Activated CD4-positive, CD25-positive, alpha-beta regulatory T cell treated with anti-CD3 and anti-CD28 coated beads, Interleukin-2, amount 50 U/mL, for 16 hours (primary cell): Measurements from ENCODE around the gene ZIM2.
"Not testable (repeated sequence)": the region's sequence is repeated elsewhere in the genome, so short reads cannot be mapped to it uniquely, and the experiment has no call there.

Experiments used
- DNase-seq: peaks from one replicate; pipeline ENCODE4 v3.0.0-alpha.2; 2020; ENCODE audit warnings: low read depth, low spot score

Gene ZIM2

DNA sequence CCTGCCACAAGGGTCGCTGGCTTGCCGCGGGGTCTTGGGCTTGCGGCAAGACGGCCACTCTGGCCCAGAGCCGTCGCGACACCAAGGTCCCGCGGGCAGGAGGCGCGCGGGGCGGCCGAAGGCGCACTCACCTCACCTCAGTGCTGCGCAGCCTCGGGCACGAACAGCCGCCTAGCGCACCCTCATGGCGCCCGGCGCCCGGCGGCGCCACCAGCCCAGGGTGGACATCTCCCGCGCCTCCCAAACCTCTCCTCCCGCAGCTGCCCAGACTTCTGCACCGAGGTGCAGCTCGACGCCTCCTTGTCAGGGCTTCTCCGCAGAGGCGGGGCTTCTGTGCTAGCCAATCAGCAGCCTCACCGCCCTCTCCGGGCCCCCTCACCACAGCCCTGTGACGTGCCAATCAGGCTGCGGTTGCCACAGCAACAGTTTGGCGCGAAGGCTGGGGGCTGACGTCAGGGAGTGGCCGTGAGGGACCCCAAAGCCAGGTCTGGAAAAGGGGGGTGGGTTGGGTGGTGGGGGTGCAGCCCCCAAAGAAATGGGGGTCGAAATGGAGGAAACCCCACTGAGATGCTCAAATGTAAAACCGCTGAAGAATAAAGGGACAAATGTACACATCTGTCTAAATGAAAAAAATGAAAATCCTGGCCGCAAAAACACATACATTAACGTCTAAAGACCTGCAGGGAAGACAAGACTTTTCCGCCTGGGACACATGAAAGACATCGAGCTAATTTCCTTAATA, at the start of gene ZIM2, which contains the start of gene PEG3:
Gene ZIM2 (minus strand): TSS at position 276 of the 742 bp plus-strand sequence. CDS start 16,449 bp downstream, outside the sequence.
Gene PEG3 (minus strand): TSS at position 276 of the 742 bp plus-strand sequence. CDS start 16,071 bp downstream, outside the sequence.
- no peak for DNase-seq

DNA sequence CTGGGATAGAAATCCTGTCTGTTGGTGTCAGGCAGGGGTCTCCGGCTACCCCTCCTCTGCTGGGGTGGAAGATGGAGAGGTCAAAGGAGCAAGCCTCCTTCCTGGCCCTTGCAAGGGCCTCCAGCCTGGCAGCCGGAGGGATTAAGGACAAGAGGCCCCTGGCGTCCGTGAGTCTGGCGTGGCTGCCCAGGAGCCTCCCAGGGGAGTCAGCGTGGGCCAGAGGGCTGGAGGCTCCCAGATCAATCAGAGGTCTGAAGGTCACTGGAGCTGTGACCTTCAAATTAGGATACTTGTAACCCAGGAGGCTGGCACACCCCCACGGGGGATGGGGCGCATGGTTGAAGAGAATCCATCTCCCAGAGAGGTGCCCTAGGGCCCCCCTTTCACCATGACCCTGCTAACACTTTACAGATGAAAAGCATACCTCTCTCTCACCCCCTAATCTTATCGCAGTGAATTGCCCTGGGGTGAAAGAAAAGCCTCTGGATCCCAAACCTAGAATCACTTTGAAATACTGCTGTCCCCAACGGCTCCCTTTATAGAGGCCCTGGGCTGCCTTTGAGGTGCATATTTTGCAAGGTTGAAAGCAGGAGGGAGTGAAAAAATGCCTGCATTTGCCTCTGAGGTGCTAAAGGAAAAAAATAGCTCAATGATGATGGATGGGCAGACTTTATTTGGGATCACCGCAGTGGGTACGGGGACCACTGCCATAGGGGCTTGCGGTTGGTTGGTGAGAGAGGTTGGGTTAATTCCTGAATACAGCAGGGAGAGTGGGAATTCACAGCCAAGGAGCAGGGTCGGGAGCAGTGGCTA, 44.9 kb upstream of the ZIM2 start:
- DNase-seq, result no peak

DNA sequence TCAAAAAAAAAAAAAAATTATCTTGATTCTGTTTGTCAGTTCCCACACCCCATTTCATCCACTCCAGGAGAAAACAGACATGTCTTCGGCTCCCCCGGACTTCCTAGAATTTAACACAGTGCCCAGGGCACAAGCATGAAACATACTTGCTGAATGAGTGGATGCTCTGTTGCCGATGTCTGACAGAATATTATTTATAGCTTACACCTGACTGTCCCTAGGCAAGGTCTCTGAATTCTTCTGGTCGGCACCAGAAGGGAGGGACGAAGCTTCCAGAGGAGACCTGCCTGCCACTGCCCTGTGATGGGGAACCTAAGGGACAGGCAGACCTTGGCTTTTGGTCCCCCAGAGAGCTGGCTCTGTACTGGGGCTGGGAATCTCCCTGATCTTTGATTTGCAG, 43.9 kb upstream of the ZIM2 start:
- no peak for DNase-seq

DNA sequence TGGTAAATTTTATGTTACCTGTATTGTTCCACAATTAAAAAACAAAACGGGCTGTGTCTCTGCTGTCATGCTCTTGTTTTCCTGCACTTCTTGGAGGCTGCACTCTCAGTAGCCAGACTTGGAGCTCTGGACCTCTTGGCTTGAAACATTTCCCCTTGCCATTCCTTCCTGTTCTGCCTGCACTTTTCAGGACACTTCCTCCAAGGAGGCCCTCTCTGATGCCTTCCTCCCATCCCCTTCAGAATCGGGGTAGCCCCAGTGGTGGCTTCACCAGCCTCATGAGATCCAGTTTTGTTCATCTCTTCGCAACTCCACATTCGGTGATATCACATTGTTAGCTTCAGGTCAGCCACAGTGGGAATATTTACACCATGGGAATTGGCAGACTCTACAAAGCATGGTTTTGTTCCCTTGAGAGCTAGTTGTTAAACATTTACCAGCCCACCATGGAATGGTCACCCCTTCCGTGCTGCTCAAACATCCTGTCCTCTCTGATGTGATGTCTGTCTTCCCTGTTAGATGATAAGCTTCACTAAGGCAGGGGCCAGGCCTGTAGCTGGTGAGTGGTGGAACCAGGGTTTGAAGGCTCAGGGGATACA, 40.2 kb upstream of the ZIM2 start:
- DNase-seq, result no peak

DNA sequence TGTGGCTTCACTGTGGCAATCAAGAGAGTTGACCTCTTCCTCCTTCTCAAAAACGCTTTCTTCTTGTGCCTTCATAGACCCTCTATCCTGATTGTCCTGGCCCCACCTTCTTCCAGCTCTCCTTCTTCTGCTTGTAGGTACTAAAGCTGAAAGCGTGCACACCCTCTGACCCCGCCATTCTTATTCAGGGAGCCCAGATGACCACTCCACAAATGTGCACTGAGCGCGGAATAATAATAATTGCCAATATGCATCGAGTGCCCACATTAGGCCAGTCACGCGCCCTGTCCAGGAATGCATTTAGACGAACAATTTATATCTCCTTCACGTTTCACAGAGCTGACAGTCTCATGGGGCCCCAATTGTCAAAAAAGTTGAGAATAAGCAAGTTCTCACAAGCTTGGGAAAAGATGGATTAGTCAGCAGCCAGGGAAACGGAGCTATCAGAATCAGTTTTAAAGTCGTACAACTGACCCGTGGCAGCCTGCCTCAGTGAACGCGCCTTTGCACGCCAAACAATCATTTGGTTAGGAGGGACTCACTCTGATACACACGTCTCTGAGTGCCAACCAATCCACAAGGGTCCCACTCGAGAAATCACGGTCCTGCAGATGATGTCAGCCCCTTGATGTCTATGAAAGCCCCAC, 36.7 kb upstream of the ZIM2 start:
- DNase-seq, result no peak

DNA sequence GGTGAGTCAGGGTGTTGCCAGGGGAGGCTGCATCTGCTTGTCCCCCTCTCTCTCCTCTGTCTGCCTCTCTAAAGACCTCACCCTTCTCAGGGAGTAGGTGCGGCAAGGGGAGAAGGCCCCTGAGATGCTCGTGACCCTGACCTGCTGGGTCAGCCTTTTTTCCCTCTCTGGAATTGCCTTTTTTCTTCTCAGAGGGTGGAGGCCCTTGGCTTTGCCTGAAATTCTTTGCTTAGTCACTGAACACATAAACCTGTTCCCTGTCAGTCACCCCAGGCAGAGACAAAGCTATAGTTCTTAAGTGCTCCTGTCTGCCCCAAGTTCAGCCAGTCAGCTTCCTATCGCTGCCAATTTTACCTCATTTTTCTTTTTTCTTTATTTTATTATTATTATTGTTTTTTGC, 35.2 kb upstream of the ZIM2 start:
- DNase-seq, result no peak

DNA sequence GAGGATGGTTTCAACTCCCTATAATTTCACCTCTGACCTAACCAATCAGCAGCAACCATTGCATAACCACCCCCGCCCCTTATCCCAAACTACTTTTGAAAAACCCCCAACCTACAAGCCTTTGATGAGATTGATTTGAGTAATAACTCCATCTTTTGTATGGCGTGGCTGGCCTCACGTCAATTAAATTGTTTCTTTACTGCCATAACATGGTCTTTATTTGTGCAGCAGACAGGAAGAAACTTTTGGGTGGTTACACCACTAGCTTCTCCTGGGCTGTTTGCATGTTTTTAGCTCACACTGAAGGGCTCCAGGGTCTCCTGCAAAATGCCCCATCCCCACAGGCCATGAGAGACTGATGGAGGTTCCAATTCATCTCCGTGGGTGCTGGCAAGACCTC, 34.0 kb upstream of the ZIM2 start:
- DNase-seq, result no peak

DNA sequence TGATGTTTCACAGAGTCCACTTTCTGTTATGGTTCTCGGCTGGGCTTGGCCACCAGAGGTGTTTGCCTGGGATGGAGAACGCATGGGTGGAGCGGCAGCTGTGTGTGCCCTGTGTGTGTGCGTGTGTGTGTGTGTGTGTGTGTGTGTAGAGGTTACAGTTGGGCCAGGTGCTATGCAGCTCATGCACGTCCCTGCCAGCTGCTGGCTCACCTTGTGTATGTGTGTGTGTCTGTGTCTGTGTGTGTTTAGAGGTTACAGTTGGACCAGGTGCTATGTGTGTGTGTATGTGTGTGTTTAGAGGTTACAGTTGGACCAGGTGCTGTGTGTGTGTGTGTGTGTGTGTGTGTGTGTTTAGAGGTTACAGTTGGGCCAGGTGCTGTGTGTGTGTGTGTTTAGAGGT, 33.0 kb upstream of the ZIM2 start:
- no peak for DNase-seq

DNA sequence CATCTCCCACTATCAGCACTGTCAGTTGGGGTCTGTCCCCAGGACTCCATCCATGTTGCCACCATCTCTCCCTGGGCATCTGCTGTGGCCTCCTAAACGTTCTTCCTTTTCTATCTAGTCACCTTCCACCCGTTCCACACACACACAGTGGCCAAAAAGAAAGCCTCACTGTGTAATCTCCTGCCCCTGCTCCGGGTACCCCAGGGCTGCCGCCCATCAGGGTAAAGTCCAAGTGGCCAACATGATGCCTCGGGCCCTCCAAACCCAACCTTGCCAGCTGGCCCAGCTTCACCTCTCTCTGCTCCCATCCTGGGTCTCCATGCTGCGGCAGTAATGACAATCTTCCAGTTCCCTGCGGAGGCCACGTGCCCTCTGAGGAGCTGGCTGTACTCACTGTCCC, 29.4 kb upstream of the ZIM2 start:
- no peak for DNase-seq

DNA sequence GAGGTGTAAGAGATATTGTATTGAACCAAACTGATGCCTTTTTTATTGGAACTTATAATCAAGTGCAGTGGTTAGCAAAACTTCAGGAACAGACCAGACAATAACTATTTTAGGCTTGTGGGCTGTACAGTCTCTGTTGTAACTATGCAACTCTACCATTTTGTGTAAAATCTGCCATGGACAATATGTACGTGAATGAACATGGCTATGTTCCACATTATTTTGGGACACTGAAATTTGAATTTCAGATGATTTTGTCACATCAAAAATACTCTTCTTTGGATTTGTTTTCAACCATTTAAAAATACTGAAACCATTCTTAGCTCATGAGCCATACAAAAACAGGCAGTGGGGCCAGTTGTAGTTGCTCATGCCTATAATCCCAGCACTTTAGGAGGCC, 27.9 kb upstream of the ZIM2 start:
- no peak for DNase-seq

DNA sequence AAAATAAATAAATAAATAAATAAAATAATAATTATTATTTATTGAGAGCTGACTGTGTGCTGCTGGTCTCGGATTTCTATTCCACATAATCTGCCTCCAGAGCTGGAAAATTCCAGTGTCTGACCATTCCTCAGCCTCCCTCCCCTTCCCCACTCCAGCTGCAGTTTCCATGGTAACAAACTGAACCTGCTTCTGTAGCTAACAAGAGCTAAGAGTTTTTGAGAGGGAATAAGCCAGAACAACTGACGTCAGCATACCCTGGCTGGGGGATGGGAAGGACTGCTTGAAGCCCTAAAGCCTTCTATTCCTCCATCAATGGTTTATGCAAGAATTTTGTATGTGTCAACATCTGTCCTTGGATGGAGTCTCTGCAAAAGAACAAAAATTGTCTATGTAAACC, 26.0 kb upstream of the ZIM2 start:
- no peak for DNase-seq

DNA sequence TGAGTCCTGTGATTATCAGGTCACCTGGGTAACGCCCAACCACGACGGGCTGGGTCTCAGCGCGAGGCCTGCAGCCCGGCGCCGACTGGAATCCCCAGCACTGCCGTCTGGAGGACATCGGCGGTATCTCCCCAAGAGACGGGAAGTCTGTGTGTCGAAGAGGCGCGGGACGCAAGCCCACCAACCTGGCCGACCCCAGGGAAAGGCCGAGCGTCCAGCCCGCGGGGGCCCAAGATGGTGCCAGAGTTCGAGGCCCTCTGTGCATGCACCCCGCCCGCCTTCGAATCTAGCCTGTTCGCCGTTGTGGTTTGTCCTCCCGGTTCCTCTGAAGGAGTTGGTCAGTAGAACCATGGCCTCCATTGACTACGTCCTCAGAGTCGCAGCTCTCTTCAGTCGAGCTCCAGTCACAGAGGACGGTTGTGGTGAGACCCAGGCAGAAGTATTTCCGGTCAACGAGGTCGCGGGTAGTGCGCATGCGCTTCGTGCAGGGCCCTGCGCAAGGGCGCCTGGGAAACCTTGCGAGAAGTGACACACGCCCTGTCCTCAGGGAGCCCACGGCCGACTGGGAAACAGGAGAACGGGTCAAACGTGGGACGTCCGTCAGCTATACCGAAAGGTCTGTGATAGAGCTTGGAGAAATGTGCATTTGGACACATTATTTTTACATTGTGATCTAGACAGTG, 24.1 kb upstream of the ZIM2 start:
- no peak for DNase-seq

DNA sequence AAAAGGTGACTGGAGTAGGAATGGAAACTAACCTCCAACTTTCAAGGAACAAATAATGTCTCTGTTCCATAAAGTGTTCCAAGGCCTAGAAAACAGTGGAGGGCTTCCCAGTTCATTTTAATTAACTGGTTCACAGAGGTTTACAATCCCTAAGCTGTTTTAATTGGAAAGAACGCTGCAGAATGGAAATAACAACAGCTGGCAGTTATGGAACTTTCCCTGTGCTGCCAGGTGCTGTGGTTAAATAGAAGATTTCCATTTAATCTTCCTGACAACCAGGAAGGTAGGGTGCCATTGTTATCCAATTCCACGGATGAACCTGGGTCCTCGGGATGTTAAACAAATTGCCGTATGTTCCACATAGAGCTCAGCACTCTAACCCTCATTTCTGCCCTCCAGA, 22.2 kb upstream of the ZIM2 start:
- no peak for DNase-seq

DNA sequence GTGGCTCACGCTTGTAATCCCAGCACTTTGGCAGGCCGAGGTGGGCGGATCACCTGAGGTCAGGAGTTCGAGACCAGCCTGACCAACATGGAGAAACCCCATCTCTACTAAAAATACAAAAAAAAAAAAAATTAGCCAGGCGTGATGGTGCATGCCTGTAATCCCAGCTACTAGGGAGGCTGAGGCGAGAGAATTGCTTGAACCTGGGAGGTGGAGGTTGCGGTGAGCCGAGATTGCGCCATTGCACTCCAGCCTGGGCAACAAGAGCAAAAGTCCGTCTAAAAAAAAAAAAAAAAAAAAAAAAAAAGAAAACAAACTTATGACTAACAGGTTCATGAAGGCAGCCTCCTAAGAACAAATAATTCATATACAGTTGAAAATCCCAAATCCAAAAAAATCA, 19.9 kb upstream of the ZIM2 start:
- not testable (repeated sequence) for DNase-seq

DNA sequence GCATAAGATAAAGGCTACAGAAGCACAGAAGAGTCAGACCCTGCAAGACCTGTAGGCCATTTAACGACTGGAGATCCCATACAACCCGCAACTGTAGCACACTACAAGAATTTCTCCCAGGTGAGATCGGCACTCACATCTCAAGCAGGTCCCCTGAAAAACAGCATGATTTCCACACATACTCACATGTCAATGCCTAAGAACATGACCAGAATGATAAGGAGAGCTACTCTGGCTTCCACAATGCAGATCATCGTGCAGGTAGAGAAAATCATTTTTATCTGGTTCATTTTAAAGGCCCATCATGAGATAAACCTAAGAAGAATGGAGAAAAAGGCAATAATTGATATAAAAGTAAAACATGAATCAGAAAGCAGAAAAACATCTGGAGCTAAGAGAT, 17.5 kb upstream of the ZIM2 start:
- no peak for DNase-seq

DNA sequence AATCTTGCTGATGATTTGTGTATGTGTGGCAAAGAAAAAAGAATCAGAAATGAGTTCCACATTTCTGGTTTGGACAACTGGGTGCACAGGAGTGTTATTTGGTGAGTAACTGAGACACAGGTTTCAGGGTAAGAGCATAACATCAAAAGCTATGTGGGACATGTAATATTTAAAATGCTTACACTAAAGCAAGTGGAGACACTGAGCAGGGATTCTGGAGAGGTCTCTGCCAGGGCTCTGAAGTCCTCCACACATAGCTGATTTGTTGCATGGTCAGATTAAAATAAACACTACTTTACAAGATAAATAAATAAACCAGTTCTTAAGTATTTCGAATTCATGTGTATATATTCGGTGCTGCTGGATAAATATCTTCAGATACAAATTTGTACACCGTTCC, 16.3 kb upstream of the ZIM2 start:
- no peak for DNase-seq

DNA sequence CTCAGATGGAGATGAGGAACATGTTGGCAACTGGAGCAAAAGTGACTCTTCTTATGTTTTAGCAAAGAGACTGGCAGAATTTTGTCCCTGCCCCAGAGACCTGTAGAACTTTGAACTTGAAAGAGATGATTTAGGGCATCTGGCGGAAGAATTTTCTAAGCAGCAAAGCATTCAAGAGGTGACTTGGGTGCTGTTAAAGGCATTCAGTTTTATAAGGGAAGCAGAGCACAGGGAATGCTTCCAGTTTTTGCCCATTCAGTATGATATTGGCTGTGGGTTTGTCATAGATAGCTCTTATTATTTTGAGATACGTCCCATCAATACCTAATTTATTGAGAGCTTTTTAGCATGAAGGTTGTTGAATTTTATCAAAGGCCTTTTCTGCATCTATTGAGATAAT, 11.8 kb upstream of the ZIM2 start:
- DNase-seq, result not testable (repeated sequence)

DNA sequence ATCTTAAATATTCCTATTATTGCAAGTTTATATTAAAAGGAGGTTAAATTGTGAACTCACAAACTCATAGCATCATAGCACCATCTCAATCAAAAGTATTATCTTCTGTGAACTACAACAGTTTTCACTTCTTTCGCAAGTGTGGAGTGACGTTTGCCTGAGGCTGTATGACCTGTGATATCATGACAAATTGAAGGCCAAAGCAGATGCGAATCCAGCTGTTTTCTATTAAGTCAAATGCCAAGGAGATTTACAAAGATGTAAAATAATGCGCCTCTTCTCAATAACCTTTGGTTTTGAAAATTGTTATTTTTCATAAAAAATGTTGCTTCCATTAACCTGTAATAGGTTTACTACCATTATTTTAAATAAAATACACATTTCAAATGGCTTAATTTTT, 7.6 kb upstream of the ZIM2 start:
- no peak for DNase-seq

DNA sequence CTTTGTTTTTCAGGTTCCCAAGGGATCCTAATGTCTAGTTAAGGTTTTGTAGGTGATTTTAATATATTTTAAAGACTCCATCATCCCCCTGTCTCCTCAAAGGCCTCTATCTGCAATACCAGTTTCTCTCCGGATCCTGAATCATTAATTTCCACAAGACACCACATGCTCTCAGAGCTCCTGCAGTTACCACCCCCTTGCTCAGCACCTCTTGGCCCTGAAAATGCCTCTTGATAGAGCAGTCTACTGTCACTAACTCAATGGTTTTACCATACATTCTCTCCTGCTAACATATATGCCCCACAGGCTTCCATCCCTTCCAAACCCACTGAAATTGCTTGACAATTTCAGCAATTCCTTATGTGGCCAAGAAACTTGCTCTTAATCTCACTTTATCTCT, 1.9 kb upstream of the ZIM2 start:
- DNase-seq, result no peak

DNA sequence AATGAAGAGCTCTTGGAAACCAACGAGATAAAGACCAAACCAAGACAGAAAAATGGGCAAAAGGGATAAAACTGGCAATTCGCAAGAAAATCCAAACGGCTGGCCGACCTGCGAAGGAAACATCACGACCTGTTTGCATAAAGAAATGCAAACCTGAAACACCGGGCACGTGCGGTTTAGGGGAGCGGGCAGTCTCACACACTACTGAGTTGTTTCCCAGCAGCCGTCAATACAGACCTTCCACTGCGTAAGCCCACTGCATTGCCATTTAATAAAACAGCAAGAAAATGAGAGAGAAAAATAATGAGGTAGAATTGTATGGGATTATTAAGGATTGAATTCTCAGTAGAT, 642 bp upstream of the ZIM2 start:
- no peak for DNase-seq

DNA sequence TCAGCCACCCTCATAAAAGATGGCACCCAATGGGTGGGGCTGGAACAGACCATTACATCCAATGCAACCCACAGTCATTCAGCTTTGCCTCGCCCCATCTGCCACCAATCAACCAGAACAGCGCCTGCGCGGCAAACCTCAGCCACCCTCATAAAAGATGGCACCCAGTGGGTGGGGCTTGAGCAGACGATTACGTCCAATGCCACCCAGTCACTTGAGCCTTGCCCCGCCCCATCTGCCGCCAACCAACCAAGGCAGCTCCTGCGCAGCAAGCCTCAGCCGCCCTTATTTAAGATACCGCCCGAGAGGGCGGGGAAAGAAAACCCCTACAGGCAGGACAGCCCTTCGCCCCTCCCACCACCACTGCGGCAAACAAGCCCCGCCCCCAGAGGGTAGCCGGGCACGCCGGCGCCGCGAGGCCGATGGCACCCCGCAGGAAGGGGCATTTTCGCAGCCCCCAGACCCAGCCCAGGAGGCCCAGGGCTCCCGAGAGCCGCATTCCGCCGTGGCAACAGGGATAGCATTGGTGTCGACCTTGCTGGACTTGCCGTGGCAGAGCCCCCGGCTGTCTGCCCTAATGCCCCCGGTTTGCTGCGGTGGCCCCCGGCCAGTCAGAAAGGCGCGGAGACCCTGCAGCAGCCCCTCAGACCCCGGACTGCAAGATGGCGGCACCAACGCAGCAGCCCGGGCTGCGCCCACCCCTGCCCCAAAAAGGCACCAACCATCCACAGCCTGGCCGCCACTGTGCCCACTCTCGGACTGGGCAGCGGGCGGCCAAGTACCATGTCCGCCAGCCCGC, 675 bp downstream of the ZIM2 start:
- DNase-seq, result no peak
